GM18505 (cell line): ENCODE measurements around the gene FAM110D.
A peak's percentile ranks its signal among the peaks of the same experiment; 100 is the strongest.

ENCODE experiments used
- ATAC-seq: cut with Tn5 transposase; IDR thresholded peaks from one replicate; pipeline ENCODE4 v1.9.1; 2021; ENCODE audit not compliant: unreplicated experiment
- POLR2A ChIP-seq: IDR thresholded peaks from 4 replicates; pipeline ENCODE4 v1.6.1; 2011; ENCODE audit warnings: borderline replicate concordance; ENCODE audit not compliant: insufficient read depth, insufficient read length; ENCODE audit errors: extremely low read depth

The FAM110D gene

GRCh38 chr1:26124418-26125331 is 34.2 kb upstream of the FAM110D start:
- TF ChIP-seq POLR2A = no peak
- ATAC-seq = no peak

DNA sequence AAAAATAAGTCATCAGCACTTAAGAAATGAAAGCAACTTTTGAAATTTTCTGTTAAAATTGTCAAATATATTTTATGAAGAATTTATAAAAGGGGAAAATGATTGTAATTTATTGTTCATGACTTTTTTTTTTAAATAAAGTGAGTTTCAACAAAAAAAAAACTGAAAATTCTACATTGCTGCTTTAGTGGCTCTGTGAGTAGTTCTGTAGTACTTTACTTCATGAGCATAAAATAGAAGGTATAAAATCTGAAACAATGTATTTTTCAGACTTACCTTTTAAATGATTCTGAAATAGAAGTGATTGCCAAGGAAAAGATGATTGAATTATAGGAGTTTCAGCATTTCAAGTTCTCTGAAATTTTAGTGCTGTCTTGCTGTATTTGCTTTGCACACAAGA is 33.5 kb upstream of the FAM110D start:
- no peak for TF ChIP-seq POLR2A
- no peak for ATAC-seq

DNA sequence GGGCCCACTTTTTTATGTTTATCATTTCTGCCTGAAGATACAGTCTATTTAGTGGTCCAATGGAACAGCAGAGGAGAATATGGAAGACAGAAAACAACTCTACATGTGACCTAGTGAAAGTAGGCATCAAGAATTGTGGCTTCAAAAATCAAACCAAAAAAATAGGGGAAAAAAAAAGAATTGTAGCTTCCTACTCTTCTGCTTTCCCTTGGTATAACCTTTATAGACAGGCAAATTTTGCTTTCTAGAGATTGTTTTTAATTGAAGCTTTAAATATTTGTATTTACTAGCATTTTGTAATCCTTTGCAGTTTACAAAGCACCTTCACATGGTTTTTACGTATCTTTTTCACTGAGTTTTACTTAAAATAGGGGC is 32.9 kb upstream of the FAM110D start:
- no peak for TF ChIP-seq POLR2A
- no peak for ATAC-seq

- ATAC-seq = peak; percentile 77
- no peak for TF ChIP-seq POLR2A
Measured at GRCh38 chr1:26126321-26127084, 32.4 kb upstream of the FAM110D start.

DNA sequence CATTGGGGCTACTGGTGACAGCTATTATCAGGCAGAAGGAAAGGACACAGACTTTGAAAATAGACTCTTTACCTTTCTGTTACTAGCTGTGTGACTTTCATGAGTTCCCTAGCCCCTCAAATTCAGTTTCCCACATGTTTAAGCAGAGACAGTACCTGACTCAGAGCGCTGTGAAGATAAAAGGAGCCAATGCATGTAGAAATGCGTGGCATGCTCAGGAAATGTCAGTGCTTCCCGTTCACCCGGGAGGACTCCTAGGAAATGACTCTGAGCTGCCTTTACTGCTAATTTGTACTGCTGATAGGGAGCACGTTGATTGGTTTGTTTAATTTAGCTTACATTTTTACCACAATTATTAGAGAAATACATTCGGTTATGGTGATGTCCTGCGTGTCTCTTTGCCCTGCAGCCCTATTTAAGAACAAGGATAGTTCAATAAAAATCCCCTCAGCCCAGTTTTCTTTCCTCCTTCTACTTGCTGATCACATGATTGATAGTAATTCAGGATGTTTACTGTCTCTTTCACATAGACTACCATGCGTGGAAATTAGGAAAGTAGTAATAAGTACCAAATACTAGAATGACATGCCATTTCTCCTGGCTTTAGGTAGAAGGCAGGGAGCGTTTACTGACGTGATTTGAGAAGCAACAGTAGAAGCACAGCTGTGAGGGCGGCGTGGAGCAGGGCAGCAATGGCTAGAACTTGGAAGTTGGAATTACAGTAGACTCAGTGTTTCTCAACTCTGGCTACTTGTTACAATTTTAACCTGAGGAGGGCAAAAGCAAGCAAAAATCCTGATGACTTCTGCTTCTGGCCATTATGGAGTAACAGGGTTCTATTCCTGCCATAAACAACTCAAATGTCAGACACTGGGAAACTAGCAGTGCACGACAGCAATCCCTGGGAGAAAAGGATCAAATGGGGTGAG is 31.4 kb upstream of the FAM110D start:
- ATAC-seq = no peak
- TF ChIP-seq POLR2A = no peak

DNA sequence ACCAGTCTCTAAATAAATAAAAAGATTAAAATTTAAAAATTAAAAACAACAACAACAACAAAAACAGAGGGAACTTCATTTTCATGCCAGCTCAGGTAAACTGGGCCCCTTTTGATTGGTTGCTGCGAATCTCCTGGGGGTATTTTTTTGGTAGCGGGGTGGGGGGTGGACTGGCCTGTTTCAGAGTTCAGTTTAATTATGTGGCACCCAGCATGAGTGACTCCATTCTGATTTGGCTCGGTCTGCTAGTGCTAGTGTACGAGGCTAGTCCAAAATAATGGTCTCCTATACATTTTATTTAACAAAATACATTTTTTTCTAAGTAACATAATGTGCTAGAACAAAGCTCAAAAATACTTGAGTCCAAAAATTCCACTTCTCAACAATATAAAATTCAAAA is 29.1 kb upstream of the FAM110D start:
- no peak for ATAC-seq
- no peak for TF ChIP-seq POLR2A

GRCh38 chr1:26130695-26131094 is 28.2 kb upstream of the FAM110D start:
- ATAC-seq = no peak
- no peak for TF ChIP-seq POLR2A

DNA sequence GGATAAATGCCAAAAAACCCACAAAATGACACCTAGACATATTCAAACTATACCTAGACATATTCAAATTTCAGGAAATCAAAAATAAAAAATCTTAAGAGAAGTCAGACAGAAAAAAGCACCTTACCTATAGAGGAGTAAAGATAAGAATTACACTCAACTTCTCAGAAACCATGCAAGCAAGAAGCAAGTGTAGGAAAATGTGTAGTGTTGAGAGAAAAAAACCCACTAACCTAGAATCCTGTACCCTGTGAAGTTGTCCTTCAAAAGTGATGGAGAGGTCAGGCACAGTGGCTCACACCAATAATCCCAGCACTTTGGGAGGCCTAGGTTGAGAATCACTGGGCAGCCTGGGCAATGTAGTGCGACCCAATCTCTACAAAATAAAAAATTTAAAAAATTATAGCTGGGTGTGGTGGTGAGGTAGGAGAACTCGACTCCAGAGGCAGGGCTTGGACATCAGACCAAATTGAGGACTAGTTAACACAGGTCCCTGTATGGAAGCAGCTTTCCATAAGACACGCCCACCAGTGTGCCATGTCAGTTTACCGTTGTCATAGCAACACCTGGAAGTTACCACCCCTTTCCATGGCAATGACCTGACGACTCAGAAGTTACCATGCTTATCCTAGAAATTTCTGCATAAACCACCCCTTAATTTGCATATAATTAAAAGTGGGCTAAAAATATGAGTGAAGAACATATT is 26.6 kb upstream of the FAM110D start:
- TF ChIP-seq POLR2A = no peak
- no peak for ATAC-seq

GRCh38 chr1:26132834-26133167 is 26.1 kb upstream of the FAM110D start:
- ATAC-seq = no peak
- no peak for TF ChIP-seq POLR2A

DNA sequence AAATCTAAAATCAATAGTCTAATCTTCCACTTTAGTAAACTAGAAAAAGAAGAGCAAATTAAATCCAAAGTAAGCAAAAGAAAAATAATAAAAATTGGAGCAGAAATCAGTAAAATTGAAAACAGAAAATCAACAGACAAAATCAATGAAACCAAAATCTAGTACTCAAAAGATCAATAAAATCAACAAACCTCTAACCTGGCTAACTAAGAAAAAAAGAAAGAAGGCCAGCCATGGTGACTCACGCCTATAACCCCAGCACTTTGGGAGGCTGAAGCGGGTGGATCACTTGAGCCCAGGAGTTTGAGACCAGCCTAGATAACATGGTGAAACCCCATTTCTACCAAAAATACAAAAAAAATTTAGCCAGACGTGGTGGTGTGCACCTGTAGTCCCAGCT is 24.4 kb upstream of the FAM110D start:
- ATAC-seq = no peak
- no peak for TF ChIP-seq POLR2A

GRCh38 chr1:26138974-26139558 is 19.8 kb upstream of the FAM110D start:
- ATAC-seq = no peak
- TF ChIP-seq POLR2A = no peak

DNA sequence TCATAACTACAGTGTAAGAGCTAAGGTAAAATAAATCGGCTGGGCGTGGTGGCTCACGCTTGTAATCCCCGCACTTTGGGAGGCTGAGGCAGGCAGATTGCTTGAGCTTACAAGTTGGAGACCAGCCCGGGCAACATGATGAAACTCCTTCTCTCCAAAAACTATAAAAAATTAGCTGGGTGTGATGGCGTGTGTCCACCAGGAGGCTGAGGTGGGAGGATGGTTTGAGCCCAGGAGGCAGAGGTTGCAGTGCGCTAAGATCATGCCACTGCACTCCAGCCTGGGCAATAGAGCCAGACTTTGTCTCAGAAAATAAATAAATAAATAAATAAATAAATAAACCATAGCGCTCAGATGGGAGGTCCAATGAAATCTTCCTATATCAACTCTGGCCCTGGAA is 16.7 kb upstream of the FAM110D start:
- ATAC-seq = no peak
- no peak for TF ChIP-seq POLR2A
